Neural cell (in vitro differentiated cells): ENCODE data around the gene ADAMTSL4.
"Not testable (repeated sequence)": the region's sequence is repeated elsewhere in the genome, so short reads cannot be mapped to it uniquely, and the experiment has no call there.

Source experiments
- CTCF ChIP-seq: fragments of 450-650 bp; IDR thresholded peaks from 2 replicates; pipeline ENCODE4 v1.5.1; 2014; ENCODE audit warnings: antibody characterized with exemption, mild to moderate bottlenecking, moderate library complexity; ENCODE audit not compliant: poor library complexity, severe bottlenecking
- EP300 ChIP-seq: fragments of 450-650 bp; conservative IDR thresholded peaks from 2 replicates; pipeline ENCODE4 v1.6.1; 2014; ENCODE audit warnings: antibody characterized with exemption, mild to moderate bottlenecking, moderate library complexity; ENCODE audit not compliant: poor library complexity, severe bottlenecking
- EZH2 ChIP-seq: fragments of 200-600, 300-800 bp; shearing (Covaris generic), sonication (generic); IDR thresholded peaks from 2 replicates; pipeline ENCODE4 v1.6.1; 2014; ENCODE audit warnings: antibody characterized with exemption, low read length, borderline replicate concordance, mild to moderate bottlenecking; ENCODE audit not compliant: insufficient read depth, poor library complexity, severe bottlenecking
- MXI1 ChIP-seq: fragments of 450-650 bp; conservative IDR thresholded peaks from 2 replicates; pipeline ENCODE4 v1.6.1; 2014; ENCODE audit warnings: antibody characterized with exemption, mild to moderate bottlenecking; ENCODE audit not compliant: poor library complexity, severe bottlenecking
- POLR2AphosphoS5 ChIP-seq: IDR thresholded peaks from 2 replicates; pipeline ENCODE4 v1.6.1; 2012
- REST ChIP-seq: IDR thresholded peaks from 2 replicates; pipeline ENCODE4 v1.6.1; 2012; ENCODE audit warnings: borderline replicate concordance
- SMC3 ChIP-seq: fragments of 450-650 bp; conservative IDR thresholded peaks from 2 replicates; pipeline ENCODE4 v1.6.1; 2014; ENCODE audit warnings: antibody characterized with exemption, mild to moderate bottlenecking, moderate library complexity; ENCODE audit not compliant: poor library complexity
- TAF1 ChIP-seq: IDR thresholded peaks from 2 replicates; pipeline ENCODE4 v1.6.1; 2012; ENCODE audit warnings: low read depth

- not testable (repeated sequence) for TF ChIP-seq EZH2, CTCF, POLR2AphosphoS5, REST, SMC3, TAF1, EP300, MXI1
These were observed 49.1 kb downstream of the ADAMTSL4 start for GRCh38 chr1:150598346-150598745.
